SK-N-SH (cell line): Measurements from ENCODE around the gene MBLAC1. TPM values are rescaled to one million over a fixed set of nuclear protein-coding genes. Genes with fewer than 3 reads are reported as not detected.

Source experiments
- CTCF ChIA-PET: fragments of 300-600, 350-600 bp; formaldehyde crosslinking; extraction: SDS; loops from one replicate; lab custom pipeline; 2021; lab: Yijun Ruan, JAX
- POLR2A ChIA-PET: fragments of 350-600 bp; sonication (Branson Sonifier 250); formaldehyde crosslinking; extraction: SDS; loops from one replicate; lab custom pipeline; 2020; ENCODE audit warnings: antibody characterized with exemption, inconsistent platforms; lab: Yijun Ruan, JAX
- DNase-seq: peaks from one replicate; pipeline ENCODE4 v3.0.0; 2012
- H2AFZ ChIP-seq: fragments of 200-600 bp; sonication (generic); 2 replicates; pipeline ENCODE4 v1.8.1; 2016; ENCODE audit warnings: antibody characterized with exemption, mild to moderate bottlenecking, low read depth
- H3F3A ChIP-seq: fragments of 200-600 bp; sonication (generic); replicated peaks from 2 replicates; pipeline ENCODE3; 2016; ENCODE audit warnings: antibody characterized with exemption, mild to moderate bottlenecking; ENCODE audit not compliant: insufficient read depth
- H3K27ac ChIP-seq, 2 experiments: fragments of 200-500 bp in 1 of 2; fragments of 200-600 bp in 1 of 2; sonication (Bioruptor generic) in 1 of 2; sonication (generic), shearing (Covaris generic) in 1 of 2; 2 replicates each; pipeline versions ENCODE4 v1.5.1 to v1.6.1; 2014 to 2016; ENCODE audit warnings: low read depth in 2 of 2, inconsistent platforms in 1 of 2, low read length in 1 of 2, mild to moderate bottlenecking in 1 of 2, mixed read lengths in 1 of 2
- H3K27me3 ChIP-seq: fragments of 200-600 bp; sonication (generic), shearing (Covaris generic); 2 replicates; pipeline ENCODE4 v1.6.1; 2016; ENCODE audit warnings: mixed run types; ENCODE audit not compliant: insufficient read depth
- H3K36me3 ChIP-seq, 2 experiments: fragments of 200-500 bp in 1 of 2; fragments of 200-600 bp in 1 of 2; sonication (Bioruptor generic) in 1 of 2; sonication (generic) in 1 of 2; replicated peaks in 1 of 2; 2 replicates each; pipeline versions ENCODE3 to v1.5.1; 2014 to 2016; ENCODE audit warnings: low read length in 1 of 2, mild to moderate bottlenecking in 1 of 2; ENCODE audit not compliant: insufficient read depth in 2 of 2, control insufficient read depth in 1 of 2
- H3K4me1 ChIP-seq, 2 experiments: fragments of 200-500 bp in 1 of 2; fragments of 200-600 bp in 1 of 2; sonication (Bioruptor generic) in 1 of 2; sonication (generic), shearing (Covaris generic) in 1 of 2; 2 replicates each; pipeline versions ENCODE4 v1.5.1 to v1.6.1; 2014 to 2016; ENCODE audit warnings: low read depth in 1 of 2, low read length in 1 of 2, mixed run types in 1 of 2; ENCODE audit not compliant: insufficient read depth in 2 of 2, control insufficient read depth in 1 of 2
- H3K4me2 ChIP-seq: fragments of 200-600 bp; sonication (generic), shearing (Covaris generic); 2 replicates; pipeline ENCODE4 v1.6.1; 2017; ENCODE audit warnings: mixed run types
- H3K4me3 ChIP-seq, 2 experiments: fragments of 200-500 bp in 1 of 2; fragments of 200-600 bp in 1 of 2; sonication (Bioruptor generic) in 1 of 2; sonication (generic), shearing (Covaris generic) in 1 of 2; 2 replicates each; pipeline versions ENCODE4 v1.5.1 to v1.8.1; 2014 to 2016; ENCODE audit warnings: low read depth in 2 of 2, inconsistent platforms in 1 of 2, low read length in 1 of 2, mild to moderate bottlenecking in 1 of 2, mixed read lengths in 1 of 2, moderate library complexity in 1 of 2
- H3K79me2 ChIP-seq: fragments of 200-600 bp; sonication (generic); 2 replicates; pipeline ENCODE4 v1.8.1; 2017; ENCODE audit warnings: mild to moderate bottlenecking; ENCODE audit not compliant: insufficient read depth
- H3K9ac ChIP-seq: fragments of 200-600 bp; sonication (generic); 2 replicates; pipeline ENCODE4 v1.6.1; 2017; ENCODE audit warnings: mixed run types
- H3K9me2 ChIP-seq: fragments of 200-600 bp; sonication (generic); 2 replicates; pipeline ENCODE4 v1.6.1; 2017; ENCODE audit warnings: mixed run types
- H3K9me3 ChIP-seq: fragments of 200-600 bp; sonication (generic); 2 replicates; pipeline ENCODE4 v1.6.1; 2017; ENCODE audit warnings: mixed run types, mild to moderate bottlenecking, moderate library complexity
- H4K20me1 ChIP-seq: fragments of 200-600 bp; sonication (generic); 2 replicates; pipeline ENCODE4 v1.6.1; 2017; ENCODE audit warnings: mild to moderate bottlenecking, mixed run types; ENCODE audit not compliant: insufficient read depth
- CHD2 ChIP-seq: fragments of 150-350 bp; IDR thresholded peaks from 2 replicates; pipeline ENCODE4 v1.6.1; 2018; ENCODE audit warnings: low read length; ENCODE audit not compliant: partially characterized antibody
- CTCF ChIP-seq: fragments of 200-600 bp; sonication (generic); IDR thresholded peaks from 2 replicates; pipeline ENCODE4 v1.6.1; 2017; ENCODE audit warnings: antibody characterized with exemption, mild to moderate bottlenecking, moderate library complexity
- ELF1 ChIP-seq: IDR thresholded peaks from 2 replicates; pipeline ENCODE4 v1.4.0; 2012
- EP300 ChIP-seq, 2 experiments: IDR thresholded peaks; 2 replicates each; pipeline versions ENCODE4 v1.4.0 to v1.6.1; 2012; ENCODE audit warnings: borderline replicate concordance in 1 of 2, low read depth in 1 of 2, low read length in 1 of 2
- EZH2phosphoT487 ChIP-seq: fragments of 200-600 bp; sonication (generic); IDR thresholded peaks from 2 replicates; pipeline ENCODE4 v1.6.1; 2017; ENCODE audit warnings: low read depth, mixed run types, mild to moderate bottlenecking, antibody characterized with exemption, moderate library complexity, borderline replicate concordance
- FOXJ3 ChIP-seq: sonication (generic); formaldehyde crosslinking; IDR thresholded peaks from 2 replicates; pipeline ENCODE4 v1.5.1; 2020; ENCODE audit warnings: mild to moderate bottlenecking, missing genetic modification reagents
- GATA2 ChIP-seq: sonication (generic); formaldehyde crosslinking; IDR thresholded peaks from 2 replicates; pipeline ENCODE4 v1.5.0; 2020; ENCODE audit warnings: mild to moderate bottlenecking, missing genetic modification reagents
- IRF3 ChIP-seq: fragments of 150-350 bp; IDR thresholded peaks from 2 replicates; pipeline ENCODE4 v1.6.1; 2016; ENCODE audit warnings: mild to moderate bottlenecking, low read depth, low read length
- NFIC ChIP-seq: IDR thresholded peaks from 2 replicates; pipeline ENCODE4 v1.4.0; 2012; ENCODE audit warnings: borderline replicate concordance
- RCOR1 ChIP-seq: fragments of 150-350 bp; IDR thresholded peaks from 2 replicates; pipeline ENCODE4 v1.6.1; 2017; ENCODE audit warnings: antibody characterized with exemption, low read length
- RFX5 ChIP-seq: IDR thresholded peaks from 2 replicates; pipeline ENCODE4 v1.6.1; 2012; ENCODE audit warnings: mild to moderate bottlenecking, improper control_type of control experiment, low read length
- TCF12 ChIP-seq: IDR thresholded peaks from 2 replicates; pipeline ENCODE4 v1.4.0; 2012
- USF1 ChIP-seq: IDR thresholded peaks from 2 replicates; pipeline ENCODE4 v1.4.0; 2012; ENCODE audit warnings: low read depth, borderline replicate concordance
- WGBS: methylation state at CpG from one replicate; pipeline ENCODE4 v1.1.6; 2017; ENCODE audit warnings: low lambda C conversion rate; 5-methylcytosine and 5-hydroxymethylcytosine counted together
- polyA plus RNA-seq, 3 experiments: library from polyadenylated mRNA; depleted of rRNA; stranded (reverse); fragments of >200 nt; gene quantifications; 2 replicates each; pipeline ENCODE4 v1.2.3, GENCODE V29; 2012
- TF ChIP-seq, protein P1 (sequence below): IDR thresholded peaks from 2 replicates; pipeline ENCODE4 v1.4.0; 2012; ENCODE audit warnings: low read depth
- TF ChIP-seq, protein P2 (sequence below): fragments of 150-350 bp; IDR thresholded peaks from 2 replicates; pipeline ENCODE4 v1.6.1; 2017; ENCODE audit warnings: antibody characterized with exemption, low read length, low read depth, borderline replicate concordance
- TF ChIP-seq, protein P3 (sequence below): IDR thresholded peaks from 2 replicates; pipeline ENCODE4 v1.6.1; 2012; ENCODE audit warnings: mild to moderate bottlenecking, low read depth, low read length, moderate library complexity
- TF ChIP-seq, protein P4 (sequence below): IDR thresholded peaks from 2 replicates; pipeline ENCODE4; 2012

The MBLAC1 gene
- polyA plus RNA-seq, 1 of the 3 experiments (the other 2 are of a cell fraction), result 4.4 TPM

DNA sequence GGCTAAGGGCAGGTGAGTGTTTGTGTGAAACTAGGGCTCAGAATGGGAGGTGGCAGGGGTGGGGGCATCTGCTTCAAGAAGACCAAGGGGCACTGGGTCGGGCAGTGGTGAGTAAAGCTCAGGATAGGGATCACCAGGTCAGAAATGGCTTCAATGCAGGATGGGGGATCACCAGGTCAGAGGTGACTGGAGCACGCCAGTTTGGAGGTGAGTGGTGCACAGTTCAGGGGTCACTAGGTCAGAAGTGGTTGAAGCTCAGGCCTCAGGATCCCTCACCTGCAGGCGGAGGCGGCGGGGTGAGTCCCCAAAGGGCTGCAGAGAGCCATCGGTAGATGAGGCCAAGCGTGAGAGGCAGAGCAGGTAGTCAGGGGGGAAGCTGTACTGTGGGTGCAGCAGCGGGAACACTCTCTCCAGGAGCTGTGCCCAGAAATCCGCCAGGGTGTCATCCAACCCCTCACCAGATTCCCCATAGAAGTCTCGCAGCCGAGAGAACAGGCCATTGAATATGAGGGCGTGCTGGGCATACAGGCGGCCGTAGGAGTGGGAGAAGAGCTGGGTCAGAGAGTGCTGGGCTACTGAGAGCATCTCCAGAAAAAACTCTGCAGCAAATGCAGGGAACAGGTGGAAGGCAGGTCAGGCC lies 48.6 kb downstream of the MBLAC1 start:
- no peaks in the 10 kb centered on the region for H3K27me3 ChIP-seq
- peaks cover 0 to 16% of the 10 kb centered on the region in 2 experiments; a peak in 1 of 4 replicates for H3K4me1 ChIP-seq
- peaks cover 15% of the 10 kb centered on the region for H3K79me2 ChIP-seq
- H3K4me2 ChIP-seq, result peak overlapping the region; percentile 95; the same call in 1 of the 2 replicates
- CTCF ChIA-PET, result interaction anchor here (1.0 to 7.7 kb wide), 4 partner anchors 14 to 167 kb away, joined by 3 to 54 read pairs (median 18); no protein-coding TSS in a partner anchor
- no peaks in the 10 kb centered on the region for H4K20me1 ChIP-seq
- H3F3A ChIP-seq, result peaks cover 1% of the 10 kb centered on the region
- DNase-seq, result no peak
- H3K9me2 ChIP-seq, result no peaks in the 10 kb centered on the region
- no peaks in the 10 kb centered on the region for H3K9me3 ChIP-seq
- no peak overlapping the region; a peak in 1 of 4 replicates for H3K4me3 ChIP-seq
- H3K27ac ChIP-seq, result no peak overlapping the region
- TF ChIP-seq EZH2phosphoT487 (no peak), TCF12 (no peak), USF1 (no peak), EP300 (IDR thresholded peaks at IDR 0.05; ENCODE audit: borderline replicate concordance in 1 of 2, low read depth in 1 of 2, low read length in 1 of 2) (no peak), GATA2 (CRISPR knock-in tag) (no peak), FOXJ3 (CRISPR knock-in tag) (no peak), IRF3 (no peak), ELF1 (no peak), CHD2 (no peak), NFIC (no peak), RFX5 (no peak), RCOR1 (no peak), CTCF (no peak)
- TF ChIP-seq, protein P1, sequence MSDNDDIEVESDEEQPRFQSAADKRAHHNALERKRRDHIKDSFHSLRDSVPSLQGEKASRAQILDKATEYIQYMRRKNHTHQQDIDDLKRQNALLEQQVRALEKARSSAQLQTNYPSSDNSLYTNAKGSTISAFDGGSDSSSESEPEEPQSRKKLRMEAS, result no peak
- TF ChIP-seq, protein P2, sequence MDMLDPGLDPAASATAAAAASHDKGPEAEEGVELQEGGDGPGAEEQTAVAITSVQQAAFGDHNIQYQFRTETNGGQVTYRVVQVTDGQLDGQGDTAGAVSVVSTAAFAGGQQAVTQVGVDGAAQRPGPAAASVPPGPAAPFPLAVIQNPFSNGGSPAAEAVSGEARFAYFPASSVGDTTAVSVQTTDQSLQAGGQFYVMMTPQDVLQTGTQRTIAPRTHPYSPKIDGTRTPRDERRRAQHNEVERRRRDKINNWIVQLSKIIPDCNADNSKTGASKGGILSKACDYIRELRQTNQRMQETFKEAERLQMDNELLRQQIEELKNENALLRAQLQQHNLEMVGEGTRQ, result no peak
- TF ChIP-seq, protein P3, sequence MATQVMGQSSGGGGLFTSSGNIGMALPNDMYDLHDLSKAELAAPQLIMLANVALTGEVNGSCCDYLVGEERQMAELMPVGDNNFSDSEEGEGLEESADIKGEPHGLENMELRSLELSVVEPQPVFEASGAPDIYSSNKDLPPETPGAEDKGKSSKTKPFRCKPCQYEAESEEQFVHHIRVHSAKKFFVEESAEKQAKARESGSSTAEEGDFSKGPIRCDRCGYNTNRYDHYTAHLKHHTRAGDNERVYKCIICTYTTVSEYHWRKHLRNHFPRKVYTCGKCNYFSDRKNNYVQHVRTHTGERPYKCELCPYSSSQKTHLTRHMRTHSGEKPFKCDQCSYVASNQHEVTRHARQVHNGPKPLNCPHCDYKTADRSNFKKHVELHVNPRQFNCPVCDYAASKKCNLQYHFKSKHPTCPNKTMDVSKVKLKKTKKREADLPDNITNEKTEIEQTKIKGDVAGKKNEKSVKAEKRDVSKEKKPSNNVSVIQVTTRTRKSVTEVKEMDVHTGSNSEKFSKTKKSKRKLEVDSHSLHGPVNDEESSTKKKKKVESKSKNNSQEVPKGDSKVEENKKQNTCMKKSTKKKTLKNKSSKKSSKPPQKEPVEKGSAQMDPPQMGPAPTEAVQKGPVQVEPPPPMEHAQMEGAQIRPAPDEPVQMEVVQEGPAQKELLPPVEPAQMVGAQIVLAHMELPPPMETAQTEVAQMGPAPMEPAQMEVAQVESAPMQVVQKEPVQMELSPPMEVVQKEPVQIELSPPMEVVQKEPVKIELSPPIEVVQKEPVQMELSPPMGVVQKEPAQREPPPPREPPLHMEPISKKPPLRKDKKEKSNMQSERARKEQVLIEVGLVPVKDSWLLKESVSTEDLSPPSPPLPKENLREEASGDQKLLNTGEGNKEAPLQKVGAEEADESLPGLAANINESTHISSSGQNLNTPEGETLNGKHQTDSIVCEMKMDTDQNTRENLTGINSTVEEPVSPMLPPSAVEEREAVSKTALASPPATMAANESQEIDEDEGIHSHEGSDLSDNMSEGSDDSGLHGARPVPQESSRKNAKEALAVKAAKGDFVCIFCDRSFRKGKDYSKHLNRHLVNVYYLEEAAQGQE, result no peak
- TF ChIP-seq, protein P4, sequence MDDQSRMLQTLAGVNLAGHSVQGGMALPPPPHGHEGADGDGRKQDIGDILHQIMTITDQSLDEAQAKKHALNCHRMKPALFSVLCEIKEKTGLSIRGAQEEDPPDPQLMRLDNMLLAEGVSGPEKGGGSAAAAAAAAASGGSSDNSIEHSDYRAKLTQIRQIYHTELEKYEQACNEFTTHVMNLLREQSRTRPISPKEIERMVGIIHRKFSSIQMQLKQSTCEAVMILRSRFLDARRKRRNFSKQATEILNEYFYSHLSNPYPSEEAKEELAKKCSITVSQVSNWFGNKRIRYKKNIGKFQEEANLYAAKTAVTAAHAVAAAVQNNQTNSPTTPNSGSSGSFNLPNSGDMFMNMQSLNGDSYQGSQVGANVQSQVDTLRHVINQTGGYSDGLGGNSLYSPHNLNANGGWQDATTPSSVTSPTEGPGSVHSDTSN, result no peak
- TF ChIP-seq, all 33 proteins: peak for 0
- Histone ChIP-seq H3K36me3 (peaks cover 6 to 21% of the 10 kb centered on the region in 2 experiments), H2AFZ (no peak overlapping the region), H3K9ac (no peak overlapping the region)
- POLR2A ChIA-PET, result interaction anchor here (1.2 kb wide), 1 partner anchor 8 kb away, joined by 4 read pairs; no protein-coding TSS in a partner anchor
- 95% methylated on average over 14 of the region's 14 CpGs for WGBS
